ENCODE measurements around the gene KIAA1586.
A peak's percentile ranks its signal among the peaks of the same experiment; 100 is the strongest.
"Not testable (repeated sequence)": the region's sequence is repeated elsewhere in the genome, so short reads cannot be mapped to it uniquely, and the experiment has no call there.

The KIAA1586 gene

GRCh38 chr6:57033228-57033627, 13.3 kb upstream of the KIAA1586 start:
- Histone ChIP-seq H3K4me1 (ENCODE audit: control insufficient read depth, low read depth, low read length) (no peaks in the 10 kb centered on the region), H3K79me1 (ENCODE audit: low read length) (no peaks in the 10 kb centered on the region), H3K27me3 (ENCODE audit: insufficient read depth, low read length, poor library complexity) (no peaks in the 10 kb centered on the region), H3K4me2 (ENCODE audit: low read length) (no peak overlapping the region), H4K8ac (ENCODE audit: low read depth, low read length) (no peak overlapping the region), H3K79me2 (ENCODE audit: control insufficient read depth, insufficient read depth, low read length) (no peaks in the 10 kb centered on the region), H3K18ac (ENCODE audit: low read length) (no peak overlapping the region), H3K4ac (ENCODE audit: low read depth, low read length) (no peak overlapping the region), H3K56ac (ENCODE audit: low read length) (no peak overlapping the region), H3K27ac (ENCODE audit: low read depth, low read length) (no peak overlapping the region), H3K4me3 (ENCODE audit: low read length) (no peak overlapping the region), H2BK15ac (replicated peaks; ENCODE audit: low read depth) (no peak overlapping the region), H2BK5ac (ENCODE audit: low read length) (no peak overlapping the region), H3K23ac (ENCODE audit: low read length) (no peak overlapping the region), H2AK5ac (ENCODE audit: low read length) (no peak overlapping the region), H4K5ac (ENCODE audit: low read length) (no peak overlapping the region), H3K36me3 (ENCODE audit: control insufficient read depth, insufficient read depth, low read length) (no peaks in the 10 kb centered on the region), H2BK120ac (ENCODE audit: low read depth, low read length) (no peak overlapping the region), H3K9ac (ENCODE audit: low read length) (no peak overlapping the region)
- no peak for DNase-seq
- WGBS (ENCODE audit: extremely low coverage, insufficient coverage, low lambda C conversion rate) = no CpG with 5 or more reads among the region's 3 CpGs

DNA sequence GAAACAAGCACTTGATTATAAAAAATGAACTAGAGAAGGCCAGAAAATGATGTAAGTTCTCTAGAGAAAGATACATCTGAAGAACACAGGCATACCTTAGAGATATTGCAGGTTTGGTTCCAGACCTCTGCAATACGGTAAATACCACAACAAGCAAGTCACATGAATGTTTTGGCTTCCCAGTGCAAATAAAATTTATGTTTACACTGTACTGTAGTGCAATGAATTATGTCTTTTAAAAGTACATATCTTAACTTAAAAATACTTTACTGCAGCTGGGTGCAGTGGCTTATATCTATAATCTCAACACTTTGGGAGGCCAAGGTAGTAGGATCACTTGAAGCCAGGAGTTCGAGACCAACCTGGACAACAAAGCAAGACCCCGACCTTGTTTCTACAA, 10.9 kb upstream of the KIAA1586 start:
- no peak overlapping the region for H3K18ac ChIP-seq (ENCODE audit: low read length)
- no CpG with 5 or more reads among the region's 3 CpGs for WGBS (ENCODE audit: extremely low coverage, insufficient coverage, low lambda C conversion rate)
- H3K23ac ChIP-seq (ENCODE audit: low read length) = no peak overlapping the region
- H2BK15ac ChIP-seq (replicated peaks; ENCODE audit: low read depth) = no peak overlapping the region
- no peaks in the 10 kb centered on the region for H3K27me3 ChIP-seq (ENCODE audit: insufficient read depth, low read length, poor library complexity)
- no peak for DNase-seq
- H3K4ac ChIP-seq (ENCODE audit: low read depth, low read length) = no peak overlapping the region
- H3K27ac ChIP-seq (ENCODE audit: low read depth, low read length) = no peak overlapping the region
- no peak overlapping the region for H2BK5ac ChIP-seq (ENCODE audit: low read length)
- H3K36me3 ChIP-seq (ENCODE audit: control insufficient read depth, insufficient read depth, low read length) = no peaks in the 10 kb centered on the region
- H4K5ac ChIP-seq (ENCODE audit: low read length) = no peak overlapping the region
- H3K56ac ChIP-seq (ENCODE audit: low read length) = no peak overlapping the region
- H2AK5ac ChIP-seq (ENCODE audit: low read length) = no peak overlapping the region
- no peak overlapping the region for H3K4me2 ChIP-seq (ENCODE audit: low read length)
- no peaks in the 10 kb centered on the region for H3K79me2 ChIP-seq (ENCODE audit: control insufficient read depth, insufficient read depth, low read length)
- H2BK120ac ChIP-seq (ENCODE audit: low read depth, low read length) = no peak overlapping the region
- H3K4me3 ChIP-seq (ENCODE audit: low read length) = no peak overlapping the region
- H4K8ac ChIP-seq (ENCODE audit: low read depth, low read length) = no peak overlapping the region
- no peaks in the 10 kb centered on the region for H3K79me1 ChIP-seq (ENCODE audit: low read length)
- H3K4me1 ChIP-seq (ENCODE audit: control insufficient read depth, low read depth, low read length) = no peaks in the 10 kb centered on the region
- H3K9ac ChIP-seq (ENCODE audit: low read length) = no peak overlapping the region

DNA sequence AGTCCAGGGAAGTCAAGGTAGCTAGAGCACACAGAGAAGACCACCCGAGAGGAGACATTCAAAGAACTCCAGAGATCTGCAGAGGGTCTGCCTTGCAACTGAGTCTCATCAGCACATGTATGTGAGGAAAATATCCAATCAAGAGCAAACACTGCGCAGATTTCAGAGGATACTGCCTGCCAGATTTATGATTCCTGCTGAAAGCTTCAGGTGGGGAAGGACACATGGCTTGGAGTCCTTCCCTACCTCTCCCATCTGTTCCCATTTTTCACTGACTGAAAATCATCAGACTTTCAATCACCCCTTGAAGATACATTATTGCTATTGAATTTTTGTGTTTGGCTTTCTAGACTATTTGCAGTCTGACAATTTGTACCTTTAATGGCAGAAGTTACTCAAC, 7.6 kb upstream of the KIAA1586 start:
- Histone ChIP-seq H2BK120ac (ENCODE audit: low read depth, low read length) (no peak overlapping the region), H3K4me3 (ENCODE audit: low read length) (no peak overlapping the region), H3K23ac (ENCODE audit: low read length) (no peak overlapping the region), H3K56ac (ENCODE audit: low read length) (no peak overlapping the region), H2BK15ac (replicated peaks; ENCODE audit: low read depth) (no peak overlapping the region), H3K79me2 (ENCODE audit: control insufficient read depth, insufficient read depth, low read length) (no peaks in the 10 kb centered on the region), H2AK5ac (ENCODE audit: low read length) (no peak overlapping the region), H2BK5ac (ENCODE audit: low read length) (no peak overlapping the region), H3K4me2 (ENCODE audit: low read length) (no peak overlapping the region), H3K36me3 (ENCODE audit: control insufficient read depth, insufficient read depth, low read length) (no peaks in the 10 kb centered on the region), H4K5ac (ENCODE audit: low read length) (no peak overlapping the region), H3K27me3 (ENCODE audit: insufficient read depth, low read length, poor library complexity) (no peaks in the 10 kb centered on the region), H3K9ac (ENCODE audit: low read length) (no peak overlapping the region), H3K79me1 (ENCODE audit: low read length) (no peaks in the 10 kb centered on the region), H4K8ac (ENCODE audit: low read depth, low read length) (no peak overlapping the region), H3K18ac (ENCODE audit: low read length) (no peak overlapping the region), H3K27ac (ENCODE audit: low read depth, low read length) (no peak overlapping the region), H3K4me1 (ENCODE audit: control insufficient read depth, low read depth, low read length) (no peaks in the 10 kb centered on the region), H3K4ac (ENCODE audit: low read depth, low read length) (no peak overlapping the region)
- DNase-seq = no peak
- WGBS (ENCODE audit: extremely low coverage, insufficient coverage, low lambda C conversion rate) = no CpG with 5 or more reads among the region's 2 CpGs

GRCh38 chr6:57040011-57040410, 6.5 kb upstream of the KIAA1586 start:
- WGBS (ENCODE audit: extremely low coverage, insufficient coverage, low lambda C conversion rate) = no CpG with 5 or more reads among the region's 5 CpGs
- H3K36me3 ChIP-seq (ENCODE audit: control insufficient read depth, insufficient read depth, low read length) = no peaks in the 10 kb centered on the region

DNA sequence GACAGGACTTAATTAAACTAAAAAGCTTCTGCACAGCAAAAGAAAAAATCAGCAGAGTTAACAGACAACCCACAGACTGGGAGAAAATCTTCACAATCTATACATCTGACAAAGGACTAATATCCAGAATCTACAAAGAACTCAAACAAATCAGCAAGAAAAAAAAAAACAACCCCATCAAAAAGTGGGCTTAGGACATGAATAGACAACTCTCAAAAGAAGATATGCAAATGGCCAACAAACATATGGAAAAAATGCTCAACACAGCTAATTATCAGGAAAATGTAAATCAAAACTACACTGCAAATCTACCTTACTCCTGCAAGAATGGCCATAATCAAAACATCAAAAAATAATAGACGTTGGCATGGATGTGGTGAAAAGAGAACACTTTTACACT, 2.4 kb upstream of the KIAA1586 start:
- H3K18ac ChIP-seq (ENCODE audit: low read length); H3K23ac ChIP-seq (ENCODE audit: low read length); H3K27me3 ChIP-seq (ENCODE audit: insufficient read depth, low read length, poor library complexity); H2BK120ac ChIP-seq (ENCODE audit: low read depth, low read length); H3K27ac ChIP-seq (ENCODE audit: low read depth, low read length); H2BK5ac ChIP-seq (ENCODE audit: low read length); H3K36me3 ChIP-seq (ENCODE audit: control insufficient read depth, insufficient read depth, low read length); H3K79me1 ChIP-seq (ENCODE audit: low read length); H4K5ac ChIP-seq (ENCODE audit: low read length); H3K79me2 ChIP-seq (ENCODE audit: control insufficient read depth, insufficient read depth, low read length); H2BK15ac ChIP-seq (replicated peaks; ENCODE audit: low read depth); H2AK5ac ChIP-seq (ENCODE audit: low read length); DNase-seq; H3K4ac ChIP-seq (ENCODE audit: low read depth, low read length); H3K9ac ChIP-seq (ENCODE audit: low read length); H3K4me1 ChIP-seq (ENCODE audit: control insufficient read depth, low read depth, low read length); H3K4me2 ChIP-seq (ENCODE audit: low read length); H4K8ac ChIP-seq (ENCODE audit: low read depth, low read length); H3K56ac ChIP-seq (ENCODE audit: low read length); H3K4me3 ChIP-seq (ENCODE audit: low read length): not testable (repeated sequence)
- no CpG with 5 or more reads among the region's 1 CpG for WGBS (ENCODE audit: extremely low coverage, insufficient coverage, low lambda C conversion rate)

More at GRCh38 chr6:57040011-57040410, 6.5 kb upstream of the KIAA1586 start:
- Histone ChIP-seq H3K27ac (ENCODE audit: low read depth, low read length) (no peak overlapping the region), H3K4ac (ENCODE audit: low read depth, low read length) (no peak overlapping the region), H3K27me3 (ENCODE audit: insufficient read depth, low read length, poor library complexity) (no peaks in the 10 kb centered on the region), H3K79me2 (ENCODE audit: control insufficient read depth, insufficient read depth, low read length) (no peaks in the 10 kb centered on the region), H3K23ac (ENCODE audit: low read length) (no peak overlapping the region), H4K5ac (ENCODE audit: low read length) (no peak overlapping the region), H3K9ac (ENCODE audit: low read length) (no peak overlapping the region), H3K4me2 (ENCODE audit: low read length) (no peak overlapping the region), H3K79me1 (ENCODE audit: low read length) (no peaks in the 10 kb centered on the region), H2AK5ac (ENCODE audit: low read length) (no peak overlapping the region), H4K8ac (ENCODE audit: low read depth, low read length) (no peak overlapping the region), H3K56ac (ENCODE audit: low read length) (no peak overlapping the region), H3K4me3 (ENCODE audit: low read length) (no peak overlapping the region), H3K4me1 (ENCODE audit: control insufficient read depth, low read depth, low read length) (no peaks in the 10 kb centered on the region), H3K18ac (ENCODE audit: low read length) (no peak overlapping the region), H2BK5ac (ENCODE audit: low read length) (no peak overlapping the region), H2BK120ac (ENCODE audit: low read depth, low read length) (no peak overlapping the region), H2BK15ac (replicated peaks; ENCODE audit: low read depth) (no peak overlapping the region)
- peak; percentile 48 for DNase-seq

- Histone ChIP-seq H3K4me1 (ENCODE audit: control insufficient read depth, low read depth, low read length) (no peaks in the 10 kb centered on the region), H3K27ac (ENCODE audit: low read depth, low read length) (no peak overlapping the region), H2BK5ac (ENCODE audit: low read length) (no peak overlapping the region), H3K9ac (ENCODE audit: low read length) (no peak overlapping the region), H3K23ac (ENCODE audit: low read length) (no peak overlapping the region), H4K5ac (ENCODE audit: low read length) (no peak overlapping the region), H2AK5ac (ENCODE audit: low read length) (no peak overlapping the region), H3K36me3 (ENCODE audit: control insufficient read depth, insufficient read depth, low read length) (no peaks in the 10 kb centered on the region), H3K4me2 (ENCODE audit: low read length) (no peak overlapping the region), H3K56ac (ENCODE audit: low read length) (no peak overlapping the region), H3K27me3 (ENCODE audit: insufficient read depth, low read length, poor library complexity) (no peaks in the 10 kb centered on the region), H4K8ac (ENCODE audit: low read depth, low read length) (no peak overlapping the region), H3K18ac (ENCODE audit: low read length) (no peak overlapping the region), H3K79me2 (ENCODE audit: control insufficient read depth, insufficient read depth, low read length) (peaks cover 6% of the 10 kb centered on the region), H2BK15ac (replicated peaks; ENCODE audit: low read depth) (no peak overlapping the region), H3K4me3 (ENCODE audit: low read length) (no peak overlapping the region), H3K4ac (ENCODE audit: low read depth, low read length) (no peak overlapping the region), H3K79me1 (ENCODE audit: low read length) (peaks cover 2% of the 10 kb centered on the region), H2BK120ac (ENCODE audit: low read depth, low read length) (no peak overlapping the region)
- WGBS (ENCODE audit: extremely low coverage, insufficient coverage, low lambda C conversion rate) = no CpG with 5 or more reads among the region's 2 CpGs
- DNase-seq = no peak
These were observed 1.9 kb upstream of the KIAA1586 start for GRCh38 chr6:57044568-57044967.

All from mesendoderm (in vitro differentiated cells).